MM.1S (cell line): ENCODE measurements around the gene CCDC71L.
"Not testable (repeated sequence)": the region's sequence is repeated elsewhere in the genome, so short reads cannot be mapped to it uniquely, and the experiment has no call there.

Experiments used
- EZH2 ChIP-seq: fragments of 300-600 bp; sonication (generic); optimal IDR thresholded peaks from 2 replicates; pipeline ENCODE3; 2017; ENCODE audit warnings: low read depth, mild to moderate bottlenecking, antibody characterized with exemption, low read length, mixed read lengths
- EZH2phosphoT487 ChIP-seq: fragments of 300-600 bp; sonication (generic); IDR thresholded peaks from 2 replicates; pipeline ENCODE4 v1.6.1; 2018; ENCODE audit warnings: antibody characterized with exemption, low read length
- TF ChIP-seq, protein P1 (sequence below): fragments of 300-600 bp; sonication (generic); IDR thresholded peaks from 2 replicates; pipeline ENCODE4 v1.5.1; 2016; ENCODE audit warnings: antibody characterized with exemption, low read length, mixed read lengths

DNA sequence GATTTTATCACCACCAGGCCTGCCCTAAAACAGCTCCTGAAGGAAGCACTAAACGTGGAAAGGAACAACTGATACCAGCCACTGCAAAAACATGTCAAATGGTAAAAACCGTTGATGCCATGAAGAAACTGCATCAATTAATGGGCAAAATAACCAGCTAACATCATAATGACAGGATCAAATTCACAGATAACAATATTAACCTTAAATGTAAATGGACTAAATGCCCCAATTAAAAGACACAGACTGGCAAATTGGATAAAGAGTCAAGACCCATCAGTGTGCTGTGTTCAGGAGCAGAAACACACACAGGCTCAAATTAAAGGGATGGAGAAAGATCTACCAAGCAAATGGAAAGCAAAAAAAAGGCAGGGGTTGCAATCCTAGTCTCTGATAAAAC lies 12.7 kb upstream of the CCDC71L start:
- TF ChIP-seq, protein P1, sequence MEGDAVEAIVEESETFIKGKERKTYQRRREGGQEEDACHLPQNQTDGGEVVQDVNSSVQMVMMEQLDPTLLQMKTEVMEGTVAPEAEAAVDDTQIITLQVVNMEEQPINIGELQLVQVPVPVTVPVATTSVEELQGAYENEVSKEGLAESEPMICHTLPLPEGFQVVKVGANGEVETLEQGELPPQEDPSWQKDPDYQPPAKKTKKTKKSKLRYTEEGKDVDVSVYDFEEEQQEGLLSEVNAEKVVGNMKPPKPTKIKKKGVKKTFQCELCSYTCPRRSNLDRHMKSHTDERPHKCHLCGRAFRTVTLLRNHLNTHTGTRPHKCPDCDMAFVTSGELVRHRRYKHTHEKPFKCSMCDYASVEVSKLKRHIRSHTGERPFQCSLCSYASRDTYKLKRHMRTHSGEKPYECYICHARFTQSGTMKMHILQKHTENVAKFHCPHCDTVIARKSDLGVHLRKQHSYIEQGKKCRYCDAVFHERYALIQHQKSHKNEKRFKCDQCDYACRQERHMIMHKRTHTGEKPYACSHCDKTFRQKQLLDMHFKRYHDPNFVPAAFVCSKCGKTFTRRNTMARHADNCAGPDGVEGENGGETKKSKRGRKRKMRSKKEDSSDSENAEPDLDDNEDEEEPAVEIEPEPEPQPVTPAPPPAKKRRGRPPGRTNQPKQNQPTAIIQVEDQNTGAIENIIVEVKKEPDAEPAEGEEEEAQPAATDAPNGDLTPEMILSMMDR: not testable (repeated sequence)
- not testable (repeated sequence) for TF ChIP-seq EZH2phosphoT487, EZH2
